PC-9 (cell line): ENCODE data around the gene SPEF1. TPM values are rescaled to one million over a fixed set of nuclear protein-coding genes. Genes with fewer than 3 reads are reported as not detected.
A peak's percentile ranks its signal among the peaks of the same experiment; 100 is the strongest.

Experiments used
- BruUV-seq: library from RNA; stranded (reverse); fragments of 400-500 nt; replicated peaks from 2 replicates; lab custom pipeline; 2021; lab: Mats Ljungman, UMichigan
- CTCF ChIA-PET: fragments of 300-600 bp; sonication (Branson Sonifier 250); formaldehyde crosslinking; loops from one replicate; lab custom pipeline; 2022; ENCODE audit warnings: antibody characterized with exemption; lab: Charles Lee
- POLR2A ChIA-PET: fragments of 300-600 bp; sonication (Branson Sonifier 250); formaldehyde crosslinking; loops from one replicate; lab custom pipeline; 2022; ENCODE audit warnings: antibody characterized with exemption; ENCODE audit not compliant: unreplicated experiment; lab: Charles Lee
- DNase-seq, 2 experiments: peaks; one replicate each; pipeline versions ENCODE4 v3.0.0 to v3.0.0-alpha.2; 2015 to 2022; ENCODE audit warnings: mixed read lengths in 1 of 2
- H2AFZ ChIP-seq: fragments of 200-600 bp; sonication (generic); 2 replicates; pipeline ENCODE4 v1.8.1; 2017; ENCODE audit warnings: antibody characterized with exemption
- H3F3A ChIP-seq: fragments of 200-600 bp; sonication (generic); 2 replicates; pipeline ENCODE4 v1.8.1; 2017; ENCODE audit warnings: antibody characterized with exemption, mild to moderate bottlenecking, low read depth; ENCODE audit not compliant: insufficient read depth
- H3K27ac ChIP-seq: fragments of 200-600 bp; sonication (generic); 2 replicates; pipeline ENCODE4 v1.6.1; 2016; ENCODE audit warnings: mixed run types
- H3K27me3 ChIP-seq: fragments of 200-600 bp; sonication (generic); 2 replicates; pipeline ENCODE4 v1.6.1; 2016; ENCODE audit warnings: low read depth, mixed run types; ENCODE audit not compliant: insufficient read depth
- H3K36me3 ChIP-seq: fragments of 200-600 bp; sonication (generic); 2 replicates; pipeline ENCODE4 v1.6.1; 2016; ENCODE audit warnings: low read depth, mixed run types
- H3K4me1 ChIP-seq: fragments of 200-600 bp; sonication (generic); replicated peaks from 2 replicates; pipeline ENCODE4 v1.6.1; 2016; ENCODE audit warnings: mixed run types; ENCODE audit not compliant: insufficient read depth
- H3K4me2 ChIP-seq: fragments of 200-600 bp; sonication (generic); 2 replicates; pipeline ENCODE4 v1.6.1; 2017; ENCODE audit warnings: mixed run types
- H3K4me3 ChIP-seq: fragments of 200-600 bp; sonication (generic); 2 replicates; pipeline ENCODE4 v1.6.1; 2016; ENCODE audit warnings: mixed run types
- H3K79me2 ChIP-seq: fragments of 200-600 bp; sonication (generic); 2 replicates; pipeline ENCODE4 v1.6.1; 2017; ENCODE audit warnings: low read depth, mixed run types
- H3K9me2 ChIP-seq: fragments of 200-600 bp; sonication (generic); 2 replicates; pipeline ENCODE4 v1.8.1; 2017; ENCODE audit warnings: mild to moderate bottlenecking; ENCODE audit not compliant: insufficient read depth
- H3K9me3 ChIP-seq: fragments of 200-600 bp; sonication (generic); 2 replicates; pipeline ENCODE4 v1.8.1; 2016; ENCODE audit warnings: low read depth; ENCODE audit not compliant: insufficient read depth
- H4K20me1 ChIP-seq: fragments of 200-600 bp; sonication (generic); 2 replicates; pipeline ENCODE4 v1.8.1; 2017; ENCODE audit not compliant: insufficient read depth
- EZH2 ChIP-seq: fragments of 200-600 bp; sonication (generic); IDR thresholded peaks from 2 replicates; pipeline ENCODE4 v1.8.0; 2017; ENCODE audit warnings: antibody characterized with exemption, low read depth
- intact Hi-C: fragments of 100-400 bp; cut with micrococcal nuclease; formaldehyde crosslinking; loops from one replicate; pipeline ENCODE4 v1.10.0; 2022; ENCODE audit not compliant: unreplicated experiment
- total RNA-seq: library from RNA; stranded (reverse); gene quantifications from 2 replicates; pipeline ENCODE4 v1.2.3, GENCODE V29; 2021
- TF ChIP-seq, protein P1 (sequence below): fragments of 200-600 bp; sonication (generic); conservative IDR thresholded peaks from 2 replicates; pipeline ENCODE4 v1.6.1; 2017; ENCODE audit warnings: mixed run types, antibody characterized with exemption, mild to moderate bottlenecking, moderate library complexity

The SPEF1 gene
- total RNA-seq, 1 experiment from 2014 or later = 2.6 TPM

- no peaks in the 10 kb centered on the region; the same call in 1 of the 2 replicates for H4K20me1 ChIP-seq
- H3K9me3 ChIP-seq = no peaks in the 10 kb centered on the region
- peak within 1 kb of the TSS; percentile 60 for H3K27ac ChIP-seq
- peaks cover 16% of the 10 kb centered on the region for H3K79me2 ChIP-seq
- BruUV-seq = no TSS peak
- DNase-seq = peak; percentile 90 to 99
- intact Hi-C loops = loop anchor here (1.0 kb wide), 1 partner anchor 14 kb away; the partner anchor contains the start of gene SPEF1
- TF ChIP-seq EZH2 = no peak
- TF ChIP-seq, protein P1, sequence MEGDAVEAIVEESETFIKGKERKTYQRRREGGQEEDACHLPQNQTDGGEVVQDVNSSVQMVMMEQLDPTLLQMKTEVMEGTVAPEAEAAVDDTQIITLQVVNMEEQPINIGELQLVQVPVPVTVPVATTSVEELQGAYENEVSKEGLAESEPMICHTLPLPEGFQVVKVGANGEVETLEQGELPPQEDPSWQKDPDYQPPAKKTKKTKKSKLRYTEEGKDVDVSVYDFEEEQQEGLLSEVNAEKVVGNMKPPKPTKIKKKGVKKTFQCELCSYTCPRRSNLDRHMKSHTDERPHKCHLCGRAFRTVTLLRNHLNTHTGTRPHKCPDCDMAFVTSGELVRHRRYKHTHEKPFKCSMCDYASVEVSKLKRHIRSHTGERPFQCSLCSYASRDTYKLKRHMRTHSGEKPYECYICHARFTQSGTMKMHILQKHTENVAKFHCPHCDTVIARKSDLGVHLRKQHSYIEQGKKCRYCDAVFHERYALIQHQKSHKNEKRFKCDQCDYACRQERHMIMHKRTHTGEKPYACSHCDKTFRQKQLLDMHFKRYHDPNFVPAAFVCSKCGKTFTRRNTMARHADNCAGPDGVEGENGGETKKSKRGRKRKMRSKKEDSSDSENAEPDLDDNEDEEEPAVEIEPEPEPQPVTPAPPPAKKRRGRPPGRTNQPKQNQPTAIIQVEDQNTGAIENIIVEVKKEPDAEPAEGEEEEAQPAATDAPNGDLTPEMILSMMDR = no peak
- peaks cover 22% of the 10 kb centered on the region for H3F3A ChIP-seq
- CTCF ChIA-PET = interaction anchor here (0.6 to 2.3 kb wide), 5 partner anchors 14 to 204 kb away, joined by 3 to 7 read pairs (median 3); partner anchors contain the start of gene SPEF1
- peak within 1 kb of the TSS; percentile 96 for H2AFZ ChIP-seq
- H3K4me2 ChIP-seq = peak within 1 kb of the TSS; percentile 99
- H3K36me3 ChIP-seq = no peaks in the 10 kb centered on the region
- POLR2A ChIA-PET = interaction anchor here (0.5 to 1.2 kb wide), 8 partner anchors 8 to 999 kb away, joined by 3 to 6 read pairs (median 3); partner anchors contain the start of genes CENPB and SPEF1
- no peaks in the 10 kb centered on the region for H3K27me3 ChIP-seq
- H3K4me1 ChIP-seq = peaks cover 25% of the 10 kb centered on the region
- H3K9me2 ChIP-seq = no peaks in the 10 kb centered on the region
- H3K4me3 ChIP-seq = peak within 1 kb of the TSS; percentile 95
Measured at GRCh38 chr20:3767427-3768341, 13.6 kb downstream of the SPEF1 start, which contains the start of gene ADISSP. ADISSP (minus strand) TSS chr20:3767753; CDS start chr20:3760100, 7,653 bp downstream.

- H3K4me1 ChIP-seq = peaks cover 25% of the 10 kb centered on the region
- CTCF ChIA-PET = interaction anchor here (0.6 to 2.3 kb wide), 5 partner anchors 14 to 204 kb away, joined by 3 to 7 read pairs (median 3); partner anchors contain the start of gene SPEF1
- TF ChIP-seq, protein P1 = no peak
- no peak for TF ChIP-seq EZH2
- DNase-seq = peak in 1 of 2 experiments; percentile 29
- BruUV-seq = TSS peak; percentile 49
- H3K79me2 ChIP-seq = peaks cover 16% of the 10 kb centered on the region
- no peaks in the 10 kb centered on the region for H3K27me3 ChIP-seq
- intact Hi-C loops = no loop called here
- peak overlapping the region; percentile 96 for H2AFZ ChIP-seq
- H3K27ac ChIP-seq = no peak overlapping the region
- H3K4me3 ChIP-seq = peak overlapping the region; percentile 95
- no peaks in the 10 kb centered on the region; the same call in 1 of the 2 replicates for H4K20me1 ChIP-seq
- no peaks in the 10 kb centered on the region for H3K36me3 ChIP-seq
- peak overlapping the region; percentile 99 for H3K4me2 ChIP-seq
- no peaks in the 10 kb centered on the region for H3K9me2 ChIP-seq
- no peaks in the 10 kb centered on the region for H3K9me3 ChIP-seq
- POLR2A ChIA-PET = interaction anchor here (0.5 to 0.7 kb wide), 5 partner anchors 20 to 999 kb away, joined by 3 to 6 read pairs (median 3); partner anchors contain the start of gene CENPB
- peaks cover 22% of the 10 kb centered on the region for H3F3A ChIP-seq
Measured at GRCh38 chr20:3767110-3767426, 14.2 kb downstream of the SPEF1 start.

DNA sequence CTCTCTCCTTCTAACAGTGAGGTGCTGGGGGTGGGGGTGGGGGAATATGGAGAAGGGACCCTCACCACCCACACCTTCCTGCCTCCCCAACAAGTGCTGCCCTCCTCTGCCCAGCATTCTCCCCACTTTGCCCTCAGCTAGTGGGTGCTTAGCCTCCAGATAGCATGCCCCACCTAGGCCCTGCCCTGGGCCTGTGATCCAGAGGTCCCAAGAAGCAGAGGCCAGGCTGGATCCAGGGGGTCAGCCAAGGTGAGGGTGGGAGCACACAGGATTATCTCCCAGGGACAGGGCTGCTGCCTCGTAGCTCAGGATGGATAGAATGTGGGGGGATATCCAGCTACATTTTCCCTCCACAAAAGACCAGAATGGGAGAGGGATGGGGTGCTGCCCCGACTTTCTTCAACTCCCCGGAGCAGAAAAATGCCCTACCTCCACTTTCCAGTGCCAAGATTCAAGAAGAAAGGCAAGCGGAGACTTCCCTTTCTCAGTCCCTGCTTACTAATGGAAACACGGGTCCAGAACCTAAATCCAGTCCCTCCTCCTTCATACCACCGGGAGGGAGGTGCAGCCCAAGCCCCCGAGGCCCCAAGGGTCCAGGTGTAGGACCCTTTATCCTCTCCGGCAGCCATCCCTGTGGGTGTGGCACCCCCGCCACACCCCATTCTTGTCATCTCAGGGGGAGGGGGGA is 14.7 kb downstream of the SPEF1 start:
- Histone ChIP-seq H3K79me2 (peaks cover 16% of the 10 kb centered on the region), H3F3A (peaks cover 22% of the 10 kb centered on the region), H3K4me3 (peak overlapping the region; percentile 95), H3K9me2 (no peaks in the 10 kb centered on the region), H3K27ac (no peak overlapping the region), H3K4me1 (peaks cover 25% of the 10 kb centered on the region), H3K27me3 (no peaks in the 10 kb centered on the region), H3K4me2 (peak overlapping the region; percentile 99), H4K20me1 (no peaks in the 10 kb centered on the region; the same call in none of the 2 replicates), H3K9me3 (no peaks in the 10 kb centered on the region), H2AFZ (peak overlapping the region; percentile 96), H3K36me3 (no peaks in the 10 kb centered on the region)
- ChIA-PET POLR2A (no interaction called here), CTCF (interaction anchor here (0.6 to 2.3 kb wide), 3 partner anchors 16 to 22 kb away, joined by 3 to 8 read pairs (median 5); no protein-coding TSS in a partner anchor)
- BruUV-seq = no TSS peak
- TF ChIP-seq, protein P1 = no peak
- no peak for TF ChIP-seq EZH2
- intact Hi-C loops = no loop called here
- no peak for DNase-seq
